Fibroblast of lung (primary cell): ENCODE results near the gene ZC3H15.
"Not testable (repeated sequence)": the region's sequence is repeated elsewhere in the genome, so short reads cannot be mapped to it uniquely, and the experiment has no call there.

ENCODE experiments used
- CTCF ChIP-seq, 2 donors: IDR thresholded peaks in 1 of 2; conservative IDR thresholded peaks in 1 of 2; 1 replicate in 1 of 2; 2 replicates in 1 of 2; pipeline ENCODE4 v1.5.1; 2011 to 2012; ENCODE audit warnings: low read length in 2 of 2, control low read depth in 1 of 2, inconsistent platforms in 1 of 2, low read depth in 1 of 2, mild to moderate bottlenecking in 1 of 2
- EZH2 ChIP-seq: IDR thresholded peaks from 2 replicates; pipeline ENCODE4 v1.5.1; 2012; ENCODE audit warnings: low read length, control low read depth, mild to moderate bottlenecking; ENCODE audit errors: missing control alignments

- not testable (repeated sequence) for TF ChIP-seq CTCF (conservative IDR thresholded peaks at IDR 0.05 in 1 of 2, IDR thresholded peaks at IDR 0.05 in 1 of 2; ENCODE audit: low read depth in 1 of 2, low read length in 2 of 2); EZH2
These were observed 35.6 kb downstream of the ZC3H15 start for GRCh38 chr2:186521570-186522153.
